NCI-H82 (cell line): Measurements from ENCODE around the gene LRCH4.
A peak's percentile ranks its signal among the peaks of the same experiment; 100 is the strongest.
"Not testable (repeated sequence)": the region's sequence is repeated elsewhere in the genome, so short reads cannot be mapped to it uniquely, and the experiment has no call there.

Source experiments
- DNase-seq: peaks from one replicate; lab custom pipeline; 2025; lab: John Stamatoyannopoulos, UW

The LRCH4 gene

GRCh38 chr7:100567751-100568175, 18.2 kb downstream of the LRCH4 start:
- DNase-seq = no peak

GRCh38 chr7:100567031-100567730, 18.7 kb downstream of the LRCH4 start:
- DNase-seq = no peak

DNA sequence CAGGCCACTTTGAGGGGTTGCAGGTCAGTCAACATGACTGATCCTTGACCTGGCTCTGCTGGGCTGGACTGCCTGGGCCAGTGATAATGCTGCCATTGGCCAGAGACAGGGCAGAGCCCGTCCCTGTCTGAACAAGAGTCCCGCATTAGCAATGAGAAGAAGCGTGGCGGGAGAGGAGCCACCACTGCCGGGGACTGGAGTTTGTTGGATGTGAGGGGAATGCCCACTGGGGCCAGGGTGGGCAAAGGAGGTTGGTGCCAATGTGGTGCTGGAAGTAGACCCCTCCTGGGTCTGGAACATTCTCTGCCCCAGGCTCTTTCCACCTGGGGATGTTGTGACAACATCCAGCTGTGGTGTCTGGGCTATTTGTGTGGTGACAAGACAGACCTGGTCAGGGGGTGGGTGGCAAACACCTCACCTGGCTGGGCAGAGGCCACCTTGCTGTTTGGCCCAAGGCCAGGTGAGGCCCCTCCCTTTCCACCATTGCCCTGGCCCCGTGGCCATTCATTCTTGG, 19.9 kb downstream of the LRCH4 start:
- no peak for DNase-seq

DNA sequence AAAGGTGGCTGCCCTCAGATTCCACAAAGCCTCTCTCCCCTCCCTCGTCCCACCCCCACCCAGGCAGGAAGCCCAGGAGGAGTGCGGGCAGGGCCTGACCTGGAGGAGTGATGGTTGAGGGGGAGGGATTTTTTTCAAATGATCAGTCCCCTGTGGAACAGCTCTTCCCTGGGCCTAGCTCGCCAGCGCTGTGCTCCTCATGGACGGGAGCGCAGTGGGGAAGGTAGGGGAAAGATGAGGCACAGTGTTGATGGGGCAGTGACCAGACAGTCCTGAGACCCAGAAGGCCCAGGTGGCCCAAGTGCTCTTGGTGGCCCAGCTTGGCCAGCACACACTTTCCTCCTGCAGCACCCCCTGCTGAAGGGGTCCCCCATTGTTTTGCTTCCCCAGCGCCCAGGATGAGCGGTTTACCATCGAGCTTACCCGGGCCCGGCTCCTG, 20.8 kb downstream of the LRCH4 start:
- no peak for DNase-seq

GRCh38 chr7:100564405-100564804, 21.5 kb downstream of the LRCH4 start:
- not testable (repeated sequence) for DNase-seq

GRCh38 chr7:100563809-100564400, 22.0 kb downstream of the LRCH4 start:
- DNase-seq = peak; percentile 79

DNA sequence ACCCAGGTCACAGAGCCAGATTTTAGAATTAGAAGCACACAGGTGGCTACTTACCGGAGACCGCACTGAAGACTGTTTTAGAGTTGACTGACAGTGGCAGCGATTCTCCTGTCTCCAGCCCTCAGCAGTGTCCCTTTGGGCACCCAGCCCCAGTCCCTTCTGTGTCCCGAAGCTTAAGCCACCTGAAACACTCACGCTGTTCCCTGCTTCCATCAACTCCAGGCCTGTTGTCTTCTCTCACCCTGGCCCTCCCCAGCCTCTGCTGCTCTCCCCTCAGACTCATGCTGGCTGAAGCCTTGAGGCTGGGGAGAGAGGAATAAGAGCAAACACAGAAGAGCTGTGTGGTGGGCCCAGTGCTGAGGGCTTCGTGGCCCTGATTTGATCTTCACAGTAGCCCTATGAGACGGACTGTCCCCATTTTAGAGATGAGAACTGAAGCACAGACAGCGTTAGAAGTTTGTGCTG, 22.8 kb downstream of the LRCH4 start:
- DNase-seq = no peak

- DNase-seq = no peak
Observed at GRCh38 chr7:100562195-100563099, 23.5 kb downstream of the LRCH4 start.

GRCh38 chr7:100561491-100562194, 24.3 kb downstream of the LRCH4 start:
- DNase-seq = no peak

DNA sequence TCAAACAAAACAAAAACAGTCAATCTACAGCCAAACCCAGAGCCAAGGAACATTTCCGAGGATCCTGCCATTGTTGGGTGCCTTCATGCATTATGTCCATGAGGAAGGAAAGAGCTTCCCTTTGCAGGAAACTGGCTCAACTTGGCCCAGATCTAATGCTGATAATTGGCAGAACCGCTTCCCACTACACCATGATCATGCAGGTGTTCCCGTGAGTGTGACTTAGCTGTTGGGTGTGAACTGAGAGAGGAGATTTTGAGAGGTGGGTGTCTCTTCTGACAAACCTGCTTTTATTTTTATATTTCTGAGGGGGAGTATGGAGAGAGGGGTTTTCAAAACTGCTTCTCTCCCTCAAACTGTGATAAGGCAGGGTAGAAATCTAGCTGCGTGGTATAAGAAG, 26.8 kb downstream of the LRCH4 start:
- DNase-seq = no peak

DNA sequence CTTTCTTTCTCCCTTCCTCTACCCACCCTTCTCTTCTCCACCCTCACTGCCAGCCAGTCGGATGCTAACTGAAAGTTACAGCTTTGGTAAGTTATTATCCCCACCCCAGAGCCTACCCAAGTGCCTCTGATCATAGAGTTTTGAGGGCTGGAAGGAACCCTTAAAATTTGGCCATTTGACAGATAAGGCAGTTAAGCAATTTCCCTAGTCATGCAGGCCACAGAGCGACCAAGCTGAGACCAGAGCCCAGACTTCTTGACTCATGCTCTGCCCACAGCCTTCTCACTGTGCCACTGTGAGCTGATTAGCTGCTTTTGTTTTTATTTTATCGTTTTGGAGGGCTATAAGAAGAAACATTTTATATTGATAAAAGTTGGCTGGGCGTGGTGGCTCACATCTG, 29.4 kb downstream of the LRCH4 start:
- DNase-seq = no peak

DNA sequence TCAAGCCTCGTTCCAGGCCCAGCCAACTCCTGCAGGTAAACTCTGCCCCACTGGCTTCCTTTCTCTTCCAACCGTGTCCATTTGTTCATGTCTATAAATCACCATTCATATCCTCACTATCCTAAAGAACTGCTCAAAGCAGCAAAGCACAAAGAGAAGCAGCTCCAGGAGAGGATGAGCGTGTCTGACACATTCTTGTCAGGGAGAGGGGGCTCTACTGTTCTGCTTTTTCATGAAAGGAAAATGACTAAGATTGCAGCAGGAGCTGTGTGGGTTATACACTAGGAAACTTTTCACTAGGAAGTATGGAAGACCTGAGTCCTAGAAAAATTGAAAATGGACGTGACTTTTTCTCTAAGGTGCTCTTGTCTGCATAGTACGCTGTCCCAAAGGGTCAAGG, 30.2 kb downstream of the LRCH4 start:
- no peak for DNase-seq

DNA sequence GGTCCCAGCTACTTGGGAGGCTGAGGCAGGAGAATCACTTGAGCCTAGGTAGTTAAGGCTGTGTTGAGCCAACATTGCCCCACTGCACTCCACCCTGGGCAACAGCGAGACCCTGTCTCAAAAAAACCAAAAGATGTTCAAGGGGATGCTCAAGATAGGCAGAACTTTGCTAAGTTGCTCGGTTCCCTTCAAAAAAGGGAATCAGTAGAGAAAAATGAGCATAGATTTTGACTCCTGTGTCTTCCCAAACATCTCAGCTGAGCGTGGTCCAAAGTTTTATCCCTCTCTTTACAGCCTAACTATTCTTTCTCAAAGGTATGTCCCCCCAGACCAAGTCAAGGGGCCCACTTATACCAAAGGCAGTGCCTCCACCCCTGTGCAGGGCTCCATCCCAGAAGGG, 32.9 kb downstream of the LRCH4 start:
- no peak for DNase-seq

DNA sequence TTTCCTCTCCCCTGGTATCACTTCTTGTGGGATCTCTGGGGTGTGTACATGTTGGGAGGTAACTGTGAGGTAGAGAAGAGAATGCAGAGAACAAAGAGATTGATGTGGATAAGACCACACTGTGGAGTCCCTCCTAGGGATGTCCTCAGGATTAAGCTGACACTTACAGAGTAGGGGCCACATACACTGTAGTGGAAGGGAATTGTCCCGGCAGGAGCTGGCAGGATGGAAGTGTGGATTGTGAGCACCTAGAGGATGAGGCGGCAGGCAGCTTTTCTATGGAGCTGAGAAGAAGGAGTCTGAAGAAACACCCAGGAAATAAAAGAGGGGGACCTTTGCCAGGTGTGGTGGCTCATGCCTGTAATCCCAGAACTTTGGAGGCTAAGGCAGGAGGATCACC, 33.4 kb downstream of the LRCH4 start:
- DNase-seq = no peak

GRCh38 chr7:100548446-100548845, 37.5 kb downstream of the LRCH4 start:
- not testable (repeated sequence) for DNase-seq

GRCh38 chr7:100547872-100548271, 38.1 kb downstream of the LRCH4 start:
- DNase-seq = no peak

DNA sequence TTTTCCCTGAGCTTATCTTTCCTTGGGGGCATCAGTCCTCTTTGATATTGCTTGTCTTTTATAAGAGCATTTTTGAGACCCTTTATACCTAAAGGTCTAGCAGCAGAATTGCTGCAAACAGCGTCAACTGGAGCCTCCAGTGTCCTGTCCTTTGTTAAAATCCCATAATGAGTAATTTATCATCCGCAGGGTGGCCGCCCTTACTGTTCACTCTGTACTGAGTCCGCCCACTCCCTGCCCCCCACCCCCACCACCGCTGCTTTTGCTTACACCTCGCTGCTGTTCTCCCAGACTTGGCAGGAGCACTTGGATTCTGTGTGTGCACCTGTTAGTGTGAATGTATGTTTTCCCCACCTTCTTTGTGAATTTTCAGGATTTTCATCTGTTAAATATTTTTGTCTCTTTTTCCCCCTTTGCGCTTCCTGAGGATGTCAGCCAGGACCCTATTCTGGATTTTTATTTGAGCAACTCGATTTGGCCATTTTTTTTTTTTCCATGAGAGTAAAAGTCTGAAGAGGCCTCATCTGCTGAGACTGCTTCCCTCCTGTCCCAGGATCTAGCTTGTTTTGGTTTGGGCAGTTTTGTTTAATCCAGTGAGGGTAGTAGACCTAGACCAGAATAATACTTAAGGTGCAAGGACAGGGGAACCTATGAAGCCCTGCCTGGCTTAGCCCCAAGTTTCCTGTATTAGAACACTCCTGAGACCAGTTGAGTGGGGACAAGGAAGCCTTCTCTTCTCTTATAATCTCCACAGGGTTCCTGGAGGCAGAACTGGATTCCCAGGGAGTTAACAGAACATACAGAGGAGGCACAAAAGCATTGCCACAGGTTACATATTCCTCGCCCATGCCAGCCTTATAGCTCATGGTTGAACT, 38.8 kb downstream of the LRCH4 start:
- peak; percentile 22 for DNase-seq

- no peak for DNase-seq
Observed at GRCh38 chr7:100546129-100546925, 39.6 kb downstream of the LRCH4 start.

GRCh38 chr7:100545360-100546128, 40.4 kb downstream of the LRCH4 start:
- DNase-seq = no peak
